Body of pancreas (tissue), 4 donors: Measurements from ENCODE around the gene USP36. TPM values are rescaled to one million over a fixed set of nuclear protein-coding genes. Genes with fewer than 3 reads are reported as not detected.

Experiments used
- ATAC-seq: fragments of 150-250 bp; one replicate; pipeline ENCODE4 v1.9.1; 2016
- DNase-seq, 4 donors: peaks; one replicate each; pipeline ENCODE4 v3.0.0-alpha.2; 2019
- H3K27ac ChIP-seq, 4 donors: fragments of 200-600 bp; sonication (generic); 1 replicate in 3 of 4; 2 replicates in 1 of 4; pipeline versions ENCODE4 v1.5.1 to v1.6.1; 2016 to 2019; ENCODE audit warnings: mild to moderate bottlenecking in 1 of 4, mixed read lengths in 1 of 4, moderate library complexity in 1 of 4
- H3K27me3 ChIP-seq, 2 donors: fragments of 200-600 bp; sonication (generic); one replicate each; pipeline ENCODE4 v1.6.0; 2016; ENCODE audit warnings: mild to moderate bottlenecking in 1 of 2
- H3K36me3 ChIP-seq, 2 donors: fragments of 200-600 bp; sonication (generic); replicated peaks in 1 of 2; 2 replicates each; pipeline ENCODE4 v1.5.1; 2016; ENCODE audit warnings: low read depth in 2 of 2; ENCODE audit not compliant: insufficient read depth in 1 of 2
- H3K4me1 ChIP-seq: fragments of 200-600 bp; sonication (generic); one replicate; pipeline ENCODE4 v1.6.0; 2016
- H3K4me3 ChIP-seq, 2 donors: fragments of 200-600 bp; sonication (generic); 1 replicate in 1 of 2; 2 replicates in 1 of 2; pipeline ENCODE4 v1.5.1; 2016 to 2019
- H3K9me3 ChIP-seq, 3 donors: fragments of 200-600 bp; sonication (generic); 1 replicate in 2 of 3; 2 replicates in 1 of 3; pipeline ENCODE4 v1.5.1; 2016
- POLR2A ChIP-seq, 3 donors: fragments of 450-650 bp; IDR thresholded peaks; one replicate each; pipeline ENCODE4 v1.6.1; 2016; ENCODE audit warnings: antibody characterized with exemption in 3 of 3, mild to moderate bottlenecking in 2 of 3
- WGBS, 2 donors: methylation state at CpG; one replicate each; pipeline ENCODE4 v1.1.5; 2017; 5-methylcytosine and 5-hydroxymethylcytosine counted together
- intact Hi-C: fragments of 100-400 bp; cut with DNase I; formaldehyde crosslinking; loops from one replicate; pipeline ENCODE4 v1.15.1; 2023
- total RNA-seq, 2 donors: library from RNA; depleted of rRNA; stranded (reverse); fragments of >200 nt; gene quantifications; one replicate each; pipeline ENCODE4 v1.1.0, GENCODE V29; 2016
- TF ChIP-seq, protein P1 (sequence below), 7 experiments: fragments of 450-650 bp in 4 of 7; fragments of 200-600 bp in 3 of 7; sonication (generic) in 3 of 7; IDR thresholded peaks; one replicate each; pipeline ENCODE4 v1.5.1; 2016 to 2019; ENCODE audit warnings: antibody characterized with exemption in 7 of 7

Gene USP36
- total RNA-seq, 2 donors from 2014 or later = 28.5 to 55.4 TPM

DNA sequence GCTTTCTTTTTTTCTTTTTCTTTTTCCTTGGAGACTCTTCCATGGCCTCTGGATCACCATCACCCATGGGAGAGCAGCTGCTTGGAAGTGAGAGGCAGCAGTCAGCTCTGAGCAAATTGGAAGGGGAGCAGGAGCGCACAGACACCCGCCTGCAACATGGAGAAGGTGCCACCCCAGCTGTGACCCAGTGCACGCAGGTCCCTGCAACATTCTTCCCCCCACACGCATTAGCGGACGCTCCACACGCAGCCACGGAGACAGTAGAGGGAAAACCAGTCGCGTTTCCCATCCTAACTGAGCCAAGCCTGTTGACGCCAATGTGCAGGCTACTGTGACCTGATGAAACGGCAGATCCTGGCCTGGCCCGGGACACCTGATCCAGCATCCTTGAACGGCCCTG, 38.2 kb downstream of the USP36 start:
- Histone ChIP-seq H3K4me1 (no peaks in the 10 kb centered on the region), H3K27ac (no peak overlapping the region), H3K36me3 (peaks cover 29 to 39% of the 10 kb centered on the region in 2 donors), H3K4me3 (no peak overlapping the region), H3K9me3 (no peaks in the 10 kb centered on the region), H3K27me3 (no peaks in the 10 kb centered on the region)
- 93 to 95% methylated on average over 14 of the region's 14 CpGs for WGBS, 2 donors
- intact Hi-C loops = no loop called here
- TF ChIP-seq, protein P1, sequence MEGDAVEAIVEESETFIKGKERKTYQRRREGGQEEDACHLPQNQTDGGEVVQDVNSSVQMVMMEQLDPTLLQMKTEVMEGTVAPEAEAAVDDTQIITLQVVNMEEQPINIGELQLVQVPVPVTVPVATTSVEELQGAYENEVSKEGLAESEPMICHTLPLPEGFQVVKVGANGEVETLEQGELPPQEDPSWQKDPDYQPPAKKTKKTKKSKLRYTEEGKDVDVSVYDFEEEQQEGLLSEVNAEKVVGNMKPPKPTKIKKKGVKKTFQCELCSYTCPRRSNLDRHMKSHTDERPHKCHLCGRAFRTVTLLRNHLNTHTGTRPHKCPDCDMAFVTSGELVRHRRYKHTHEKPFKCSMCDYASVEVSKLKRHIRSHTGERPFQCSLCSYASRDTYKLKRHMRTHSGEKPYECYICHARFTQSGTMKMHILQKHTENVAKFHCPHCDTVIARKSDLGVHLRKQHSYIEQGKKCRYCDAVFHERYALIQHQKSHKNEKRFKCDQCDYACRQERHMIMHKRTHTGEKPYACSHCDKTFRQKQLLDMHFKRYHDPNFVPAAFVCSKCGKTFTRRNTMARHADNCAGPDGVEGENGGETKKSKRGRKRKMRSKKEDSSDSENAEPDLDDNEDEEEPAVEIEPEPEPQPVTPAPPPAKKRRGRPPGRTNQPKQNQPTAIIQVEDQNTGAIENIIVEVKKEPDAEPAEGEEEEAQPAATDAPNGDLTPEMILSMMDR (IDR thresholded peaks at IDR 0.05) = no peak
- no peak for TF ChIP-seq POLR2A (IDR thresholded peaks at IDR 0.05)
- ATAC-seq (no peak), DNase-seq (no peak)

DNA sequence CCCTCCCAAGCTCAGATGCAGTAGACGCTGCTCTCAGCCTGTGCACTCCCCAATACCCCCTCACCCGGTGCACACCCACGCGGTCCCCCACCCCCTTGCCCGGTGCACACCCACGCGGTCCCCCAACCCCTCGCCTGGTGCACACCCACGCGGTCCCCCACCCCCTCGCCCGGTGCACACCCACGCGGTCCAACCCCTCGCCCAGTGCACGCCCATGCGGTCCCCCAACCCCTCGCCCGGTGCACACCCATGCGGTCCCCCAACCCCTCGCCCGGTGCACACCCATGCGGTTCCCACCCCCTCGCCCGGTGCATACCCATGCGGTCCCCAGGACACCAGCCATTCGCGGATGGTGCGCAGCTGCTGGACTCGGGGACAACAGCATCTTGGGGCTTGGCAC, 38.6 kb downstream of the USP36 start:
- no peak for DNase-seq
- intact Hi-C loops = no loop called here
- no peaks in the 10 kb centered on the region for H3K27me3 ChIP-seq
- H3K36me3 ChIP-seq = peaks cover 29 to 38% of the 10 kb centered on the region in 2 donors
- no peaks in the 10 kb centered on the region for H3K9me3 ChIP-seq
- H3K27ac ChIP-seq = no peak overlapping the region
- TF ChIP-seq, protein P1 (IDR thresholded peaks at IDR 0.05) = no peak
- TF ChIP-seq POLR2A (IDR thresholded peaks at IDR 0.05) = no peak
- no peak for ATAC-seq
- no peak overlapping the region for H3K4me3 ChIP-seq
- 86 to 91% methylated on average over 29 to 30 of the region's 30 CpGs for WGBS, 2 donors
- H3K4me1 ChIP-seq = no peaks in the 10 kb centered on the region

DNA sequence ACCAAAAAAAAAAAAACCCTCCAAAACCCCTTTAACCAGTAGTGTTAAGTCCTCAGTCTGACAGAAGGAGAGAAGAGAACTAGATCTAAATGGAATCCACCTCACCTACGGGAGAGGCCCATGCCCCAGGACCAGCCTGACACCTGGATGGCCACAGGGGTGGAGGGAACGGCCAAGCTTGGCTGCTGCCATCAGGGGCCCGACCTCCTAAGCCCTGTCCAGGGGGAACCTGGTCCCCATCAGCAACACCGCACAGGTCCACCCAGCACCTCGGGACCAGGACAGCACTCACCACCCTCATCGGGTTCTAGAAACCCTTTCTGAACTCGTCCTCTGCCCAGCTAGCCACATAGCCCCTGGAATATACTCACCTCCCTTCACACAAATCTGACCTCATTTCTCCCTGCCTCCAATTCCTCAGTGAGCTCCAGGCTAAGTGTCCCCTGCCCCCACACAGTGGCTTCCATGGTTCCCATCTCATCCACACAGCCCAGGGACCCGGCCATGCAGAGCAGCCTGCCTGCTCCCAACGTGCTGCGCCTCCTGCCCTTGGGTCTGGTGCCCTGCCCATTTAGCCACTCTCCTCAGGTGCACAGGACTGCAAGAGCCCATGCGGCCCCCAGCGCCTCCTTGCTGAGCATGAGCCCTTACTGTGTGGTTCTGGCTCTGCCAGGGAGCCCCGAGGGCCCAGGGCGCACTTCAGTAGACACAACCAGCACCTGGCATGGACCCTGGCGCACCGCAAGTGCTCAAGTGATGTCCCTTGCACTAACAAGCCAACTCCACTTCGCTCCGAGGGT, 40.3 kb downstream of the USP36 start:
- DNase-seq = no peak
- WGBS, 2 donors = 86 to 90% methylated on average over 17 of the region's 18 CpGs
- no peaks in the 10 kb centered on the region for H3K9me3 ChIP-seq
- no peaks in the 10 kb centered on the region for H3K27me3 ChIP-seq
- H3K4me1 ChIP-seq = no peaks in the 10 kb centered on the region
- intact Hi-C loops = no loop called here
- peaks cover 19 to 33% of the 10 kb centered on the region in 2 donors for H3K36me3 ChIP-seq
- no peak overlapping the region for H3K27ac ChIP-seq
- no peak overlapping the region for H3K4me3 ChIP-seq
- no peak for TF ChIP-seq POLR2A (IDR thresholded peaks at IDR 0.05)
- TF ChIP-seq, protein P1 (IDR thresholded peaks at IDR 0.05) = no peak
- no peak for ATAC-seq

GRCh38 chr17:78798695-78799559, 41.7 kb downstream of the USP36 start:
- ATAC-seq = no peak
- no peak overlapping the region for H3K27ac ChIP-seq
- no peak for TF ChIP-seq POLR2A (IDR thresholded peaks at IDR 0.05)
- TF ChIP-seq, protein P1 (IDR thresholded peaks at IDR 0.05) = peak in 6 of 7 experiments; percentile 13 to 37 (median 29)
- no peak overlapping the region for H3K4me3 ChIP-seq
- no peaks in the 10 kb centered on the region for H3K9me3 ChIP-seq
- H3K36me3 ChIP-seq = peaks cover 19 to 27% of the 10 kb centered on the region in 2 donors
- peak in 1 of 4 donors; percentile 34 for DNase-seq
- intact Hi-C loops = no loop called here
- 79 to 87% methylated on average over 28 to 33 of the region's 33 CpGs for WGBS, 2 donors
- H3K4me1 ChIP-seq = no peaks in the 10 kb centered on the region
- H3K27me3 ChIP-seq = no peaks in the 10 kb centered on the region
